Measurements from ENCODE around the gene PELI2.

The PELI2 gene

DNA sequence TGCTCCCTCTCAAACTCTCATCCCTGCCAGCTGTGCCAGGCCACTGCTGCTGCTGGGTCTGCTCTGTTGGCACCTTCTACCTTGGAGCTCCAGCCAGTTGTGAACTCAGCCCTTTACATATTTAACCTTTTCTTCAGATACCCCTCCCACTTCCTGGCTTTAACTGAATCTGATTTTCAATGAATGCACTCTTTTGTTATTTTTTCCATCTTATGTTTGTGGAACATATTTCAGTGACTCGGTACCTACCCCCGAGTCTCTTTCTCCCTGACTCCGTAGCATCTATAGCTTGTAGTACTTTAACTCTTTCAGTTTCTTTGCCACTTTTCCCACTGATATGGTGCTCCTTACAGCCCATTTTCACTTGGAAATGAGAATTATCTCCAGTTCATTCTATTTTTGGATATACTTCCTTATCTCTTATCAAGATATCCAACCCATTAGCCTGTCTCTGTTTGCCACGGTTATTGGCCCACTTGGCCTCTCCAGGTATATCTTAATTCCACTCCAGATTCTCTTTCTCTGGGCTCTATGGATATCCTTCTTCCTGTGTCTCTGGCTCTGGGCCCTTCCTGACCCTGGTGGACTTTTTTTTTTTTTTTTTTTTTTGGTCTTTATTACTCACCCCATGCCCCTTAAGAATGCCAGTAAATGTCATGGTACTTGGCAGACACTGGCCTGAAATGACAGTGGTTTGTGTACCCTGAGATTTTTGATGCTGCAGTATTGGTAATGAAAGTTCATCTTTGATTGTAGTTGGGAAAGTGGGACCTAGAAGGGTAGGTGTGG is 62.7 kb downstream of the PELI2 start:
- Histone ChIP-seq H3K36me3 (ENCODE audit: control insufficient read depth in 2 of 2, insufficient read depth in 1 of 2, low read length in 2 of 2) (no peaks in the 10 kb centered on the region), H3K4me1 (ENCODE audit: control insufficient read depth, insufficient read depth, low read length) (peaks cover 6% of the 10 kb centered on the region), H3K9me3 (ENCODE audit: control insufficient read depth, insufficient read depth, low read depth, low read length) (no peaks in the 10 kb centered on the region), H3K4me3 (ENCODE audit: low read depth, low read length) (no peak overlapping the region), H3K27ac (ENCODE audit: extremely low read depth, low read depth, low read length) (no peak overlapping the region)
- TF ChIP-seq ZNF169 (tag by site-specific recombination; IDR thresholded peaks at IDR 0.05), result no peak
- CTCF ChIA-PET, result no interaction called here
- POLR2A ChIA-PET, result no interaction called here

DNA sequence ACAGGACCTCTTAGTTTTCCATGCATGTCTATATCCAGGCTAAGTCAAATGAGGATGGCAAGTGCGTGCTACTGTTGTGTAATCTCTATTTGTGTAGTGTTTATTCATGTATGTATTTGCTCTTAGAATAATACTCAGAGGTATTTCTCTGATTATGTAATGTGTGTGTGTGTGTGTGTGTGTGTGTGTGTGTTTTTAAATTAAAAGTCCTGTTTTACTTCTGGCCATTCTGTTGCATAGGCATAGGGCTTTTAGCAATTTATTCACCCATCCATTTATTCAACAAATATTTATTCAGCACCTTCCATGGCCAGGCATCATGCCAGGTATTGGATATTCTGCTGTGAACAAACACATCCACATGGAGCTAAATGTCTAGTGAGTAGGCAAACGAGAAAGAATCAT is 63.5 kb downstream of the PELI2 start:
- Histone ChIP-seq H3K4me1 (ENCODE audit: control insufficient read depth, insufficient read depth, low read length) (peaks cover 6% of the 10 kb centered on the region), H3K9me3 (ENCODE audit: control insufficient read depth, insufficient read depth, low read depth, low read length) (no peaks in the 10 kb centered on the region), H3K27ac (ENCODE audit: extremely low read depth, low read depth, low read length) (no peak overlapping the region), H3K4me3 (ENCODE audit: low read depth, low read length) (no peak overlapping the region), H3K36me3 (ENCODE audit: control insufficient read depth in 2 of 2, insufficient read depth in 1 of 2, low read length in 2 of 2) (no peaks in the 10 kb centered on the region)
- POLR2A ChIA-PET, result no interaction called here
- TF ChIP-seq, protein P1, sequence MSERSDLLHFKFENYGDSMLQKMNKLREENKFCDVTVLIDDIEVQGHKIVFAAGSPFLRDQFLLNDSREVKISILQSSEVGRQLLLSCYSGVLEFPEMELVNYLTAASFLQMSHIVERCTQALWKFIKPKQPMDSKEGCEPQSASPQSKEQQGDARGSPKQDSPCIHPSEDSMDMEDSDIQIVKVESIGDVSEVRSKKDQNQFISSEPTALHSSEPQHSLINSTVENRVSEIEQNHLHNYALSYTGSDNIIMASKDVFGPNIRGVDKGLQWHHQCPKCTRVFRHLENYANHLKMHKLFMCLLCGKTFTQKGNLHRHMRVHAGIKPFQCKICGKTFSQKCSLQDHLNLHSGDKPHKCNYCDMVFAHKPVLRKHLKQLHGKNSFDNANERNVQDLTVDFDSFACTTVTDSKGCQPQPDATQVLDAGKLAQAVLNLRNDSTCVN (tag by site-specific recombination; optimal IDR thresholded peaks at IDR 0.05), result no peak
- TF ChIP-seq ZNF248 (tag by site-specific recombination; IDR thresholded peaks at IDR 0.05) (no peak), ZNF23 (tag by site-specific recombination; IDR thresholded peaks at IDR 0.05; ENCODE audit: borderline replicate concordance) (no peak), ZNF311 (tag by site-specific recombination; IDR thresholded peaks at IDR 0.05; ENCODE audit: borderline replicate concordance) (no peak), OVOL3 (tag by site-specific recombination; IDR thresholded peaks at IDR 0.05) (no peak), ZNF354C (tag by site-specific recombination; IDR thresholded peaks at IDR 0.05; ENCODE audit: borderline replicate concordance, low read depth) (no peak), ZBTB8A (tag by site-specific recombination; IDR thresholded peaks at IDR 0.05) (no peak), IKZF3 (tag by site-specific recombination; IDR thresholded peaks at IDR 0.05) (no peak), SCRT1 (tag by site-specific recombination; IDR thresholded peaks at IDR 0.05; ENCODE audit: borderline replicate concordance) (no peak), FEZF1 (tag by site-specific recombination; IDR thresholded peaks at IDR 0.05) (no peak), ZNF239 (tag by site-specific recombination; IDR thresholded peaks at IDR 0.05) (no peak), ZBTB17 (tag by site-specific recombination; IDR thresholded peaks at IDR 0.05) (no peak), ZNF350 (tag by site-specific recombination; IDR thresholded peaks at IDR 0.05) (no peak)
- TF ChIP-seq, protein P2, sequence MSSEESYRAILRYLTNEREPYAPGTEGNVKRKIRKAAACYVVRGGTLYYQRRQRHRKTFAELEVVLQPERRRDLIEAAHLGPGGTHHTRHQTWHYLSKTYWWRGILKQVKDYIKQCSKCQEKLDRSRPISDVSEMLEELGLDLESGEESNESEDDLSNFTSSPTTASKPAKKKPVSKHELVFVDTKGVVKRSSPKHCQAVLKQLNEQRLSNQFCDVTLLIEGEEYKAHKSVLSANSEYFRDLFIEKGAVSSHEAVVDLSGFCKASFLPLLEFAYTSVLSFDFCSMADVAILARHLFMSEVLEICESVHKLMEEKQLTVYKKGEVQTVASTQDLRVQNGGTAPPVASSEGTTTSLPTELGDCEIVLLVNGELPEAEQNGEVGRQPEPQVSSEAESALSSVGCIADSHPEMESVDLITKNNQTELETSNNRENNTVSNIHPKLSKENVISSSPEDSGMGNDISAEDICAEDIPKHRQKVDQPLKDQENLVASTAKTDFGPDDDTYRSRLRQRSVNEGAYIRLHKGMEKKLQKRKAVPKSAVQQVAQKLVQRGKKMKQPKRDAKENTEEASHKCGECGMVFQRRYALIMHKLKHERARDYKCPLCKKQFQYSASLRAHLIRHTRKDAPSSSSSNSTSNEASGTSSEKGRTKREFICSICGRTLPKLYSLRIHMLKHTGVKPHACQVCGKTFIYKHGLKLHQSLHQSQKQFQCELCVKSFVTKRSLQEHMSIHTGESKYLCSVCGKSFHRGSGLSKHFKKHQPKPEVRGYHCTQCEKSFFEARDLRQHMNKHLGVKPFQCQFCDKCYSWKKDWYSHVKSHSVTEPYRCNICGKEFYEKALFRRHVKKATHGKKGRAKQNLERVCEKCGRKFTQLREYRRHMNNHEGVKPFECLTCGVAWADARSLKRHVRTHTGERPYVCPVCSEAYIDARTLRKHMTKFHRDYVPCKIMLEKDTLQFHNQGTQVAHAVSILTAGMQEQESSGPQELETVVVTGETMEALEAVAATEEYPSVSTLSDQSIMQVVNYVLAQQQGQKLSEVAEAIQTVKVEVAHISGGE (tag by site-specific recombination; conservative IDR thresholded peaks at IDR 0.05; ENCODE audit: low read depth), result no peak
- TF ChIP-seq, protein P3, sequence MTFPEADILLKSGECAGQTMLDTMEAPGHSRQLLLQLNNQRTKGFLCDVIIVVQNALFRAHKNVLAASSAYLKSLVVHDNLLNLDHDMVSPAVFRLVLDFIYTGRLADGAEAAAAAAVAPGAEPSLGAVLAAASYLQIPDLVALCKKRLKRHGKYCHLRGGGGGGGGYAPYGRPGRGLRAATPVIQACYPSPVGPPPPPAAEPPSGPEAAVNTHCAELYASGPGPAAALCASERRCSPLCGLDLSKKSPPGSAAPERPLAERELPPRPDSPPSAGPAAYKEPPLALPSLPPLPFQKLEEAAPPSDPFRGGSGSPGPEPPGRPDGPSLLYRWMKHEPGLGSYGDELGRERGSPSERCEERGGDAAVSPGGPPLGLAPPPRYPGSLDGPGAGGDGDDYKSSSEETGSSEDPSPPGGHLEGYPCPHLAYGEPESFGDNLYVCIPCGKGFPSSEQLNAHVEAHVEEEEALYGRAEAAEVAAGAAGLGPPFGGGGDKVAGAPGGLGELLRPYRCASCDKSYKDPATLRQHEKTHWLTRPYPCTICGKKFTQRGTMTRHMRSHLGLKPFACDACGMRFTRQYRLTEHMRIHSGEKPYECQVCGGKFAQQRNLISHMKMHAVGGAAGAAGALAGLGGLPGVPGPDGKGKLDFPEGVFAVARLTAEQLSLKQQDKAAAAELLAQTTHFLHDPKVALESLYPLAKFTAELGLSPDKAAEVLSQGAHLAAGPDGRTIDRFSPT (tag by site-specific recombination; IDR thresholded peaks at IDR 0.05), result no peak
- TF ChIP-seq, protein P4, sequence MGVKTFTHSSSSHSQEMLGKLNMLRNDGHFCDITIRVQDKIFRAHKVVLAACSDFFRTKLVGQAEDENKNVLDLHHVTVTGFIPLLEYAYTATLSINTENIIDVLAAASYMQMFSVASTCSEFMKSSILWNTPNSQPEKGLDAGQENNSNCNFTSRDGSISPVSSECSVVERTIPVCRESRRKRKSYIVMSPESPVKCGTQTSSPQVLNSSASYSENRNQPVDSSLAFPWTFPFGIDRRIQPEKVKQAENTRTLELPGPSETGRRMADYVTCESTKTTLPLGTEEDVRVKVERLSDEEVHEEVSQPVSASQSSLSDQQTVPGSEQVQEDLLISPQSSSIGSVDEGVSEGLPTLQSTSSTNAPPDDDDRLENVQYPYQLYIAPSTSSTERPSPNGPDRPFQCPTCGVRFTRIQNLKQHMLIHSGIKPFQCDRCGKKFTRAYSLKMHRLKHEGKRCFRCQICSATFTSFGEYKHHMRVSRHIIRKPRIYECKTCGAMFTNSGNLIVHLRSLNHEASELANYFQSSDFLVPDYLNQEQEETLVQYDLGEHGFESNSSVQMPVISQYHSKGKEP (tag by site-specific recombination; IDR thresholded peaks at IDR 0.05), result no peak
- TF ChIP-seq, protein P5, sequence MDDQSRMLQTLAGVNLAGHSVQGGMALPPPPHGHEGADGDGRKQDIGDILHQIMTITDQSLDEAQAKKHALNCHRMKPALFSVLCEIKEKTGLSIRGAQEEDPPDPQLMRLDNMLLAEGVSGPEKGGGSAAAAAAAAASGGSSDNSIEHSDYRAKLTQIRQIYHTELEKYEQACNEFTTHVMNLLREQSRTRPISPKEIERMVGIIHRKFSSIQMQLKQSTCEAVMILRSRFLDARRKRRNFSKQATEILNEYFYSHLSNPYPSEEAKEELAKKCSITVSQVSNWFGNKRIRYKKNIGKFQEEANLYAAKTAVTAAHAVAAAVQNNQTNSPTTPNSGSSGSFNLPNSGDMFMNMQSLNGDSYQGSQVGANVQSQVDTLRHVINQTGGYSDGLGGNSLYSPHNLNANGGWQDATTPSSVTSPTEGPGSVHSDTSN (CRISPR knock-in tag; IDR thresholded peaks at IDR 0.05), result no peak
- CTCF ChIA-PET, result interaction anchor here (0.7 kb wide), 1 partner anchor 736 kb away, joined by 3 read pairs; no protein-coding TSS in a partner anchor
